ENCODE results near the gene VPS51.

VPS51 gene

GRCh38 chr11:65133724-65134123 is 37.7 kb downstream of the VPS51 start:
- no peak for DNase-seq (ENCODE audit: extremely low spot score)
- TF ChIP-seq FOXA1 (IDR thresholded peaks at IDR 0.05) = no peak
- no peak for TF ChIP-seq ARNT (IDR thresholded peaks at IDR 0.05)
- no peak for TF ChIP-seq HDGF (IDR thresholded peaks at IDR 0.05; ENCODE audit: borderline replicate concordance)
- no peak for TF ChIP-seq ELF4 (IDR thresholded peaks at IDR 0.05)
- TF ChIP-seq L3MBTL2 (conservative IDR thresholded peaks at IDR 0.05) = no peak
- no peak for TF ChIP-seq BHLHE40 (IDR thresholded peaks at IDR 0.05; ENCODE audit: borderline replicate concordance)
- TF ChIP-seq NFRKB (IDR thresholded peaks at IDR 0.05) = no peak
- no peak for TF ChIP-seq FOXK2 (IDR thresholded peaks at IDR 0.05)
- ChIA-PET POLR2A (interaction anchor here (0.8 to 4.0 kb wide), 6 partner anchors 10 to 50 kb away, joined by 4 to 56 read pairs (median 8); partner anchors contain the start of genes CAPN1, FAU, MRPL49 and TM7SF2), CTCF (no interaction called here)

- peak; percentile 84 for DNase-seq (ENCODE audit: extremely low spot score)
- ChIA-PET CTCF (interaction anchor here (0.9 to 1.0 kb wide), 3 partner anchors 22 to 286 kb away, joined by 3 to 5 read pairs (median 4); no protein-coding TSS in a partner anchor), POLR2A (interaction anchor here (0.6 to 4.0 kb wide), 37 partner anchors 9 to 373 kb away, joined by 3 to 56 read pairs (median 4); partner anchors contain the start of genes CAPN1, CDCA5, DPF2 and FAU)
- TF ChIP-seq BHLHE40 (IDR thresholded peaks at IDR 0.05; ENCODE audit: borderline replicate concordance) (peak; percentile 87), FOXM1 (IDR thresholded peaks at IDR 0.05; ENCODE audit: borderline replicate concordance) (peak; percentile 31; the same call in 1 of the 2 replicates), ELF4 (IDR thresholded peaks at IDR 0.05) (peak; percentile 36; the same call in 1 of the 2 replicates), ARNT (IDR thresholded peaks at IDR 0.05) (no peak), L3MBTL2 (conservative IDR thresholded peaks at IDR 0.05) (peak; percentile 34; the same call in 1 of the 2 replicates), HDGF (IDR thresholded peaks at IDR 0.05; ENCODE audit: borderline replicate concordance) (no peak)
These were observed 38.4 kb downstream of the VPS51 start, which contains the start of gene SYVN1 for GRCh38 chr11:65134240-65134951. Gene SYVN1, minus strand, starts transcription at chr11:65134519. Its CDS starts 918 bp downstream, at chr11:65133601.

GRCh38 chr11:65134952-65135632 is 39.1 kb downstream of the VPS51 start:
- ChIA-PET CTCF (interaction anchor here (0.9 to 1.0 kb wide), 3 partner anchors 22 to 287 kb away, joined by 3 to 5 read pairs (median 4); no protein-coding TSS in a partner anchor), POLR2A (interaction anchor here (0.6 to 4.0 kb wide), 34 partner anchors 10 to 372 kb away, joined by 3 to 56 read pairs (median 4); partner anchors contain the start of genes CAPN1, CDCA5, DPF2 and FAU)
- peak; percentile 92 for DNase-seq (ENCODE audit: extremely low spot score)
- TF ChIP-seq LEF1 (IDR thresholded peaks at IDR 0.05; ENCODE audit: borderline replicate concordance) = no peak
- peak; percentile 88 for TF ChIP-seq PKNOX1 (IDR thresholded peaks at IDR 0.05)
- no peak for TF ChIP-seq NFRKB (IDR thresholded peaks at IDR 0.05)
- TF ChIP-seq CTBP1 (IDR thresholded peaks at IDR 0.05; ENCODE audit: borderline replicate concordance) = no peak
- TF ChIP-seq HDGF (IDR thresholded peaks at IDR 0.05; ENCODE audit: borderline replicate concordance) = peak; percentile 84; the same call in 1 of the 2 replicates
- peak; percentile 73 for TF ChIP-seq L3MBTL2 (conservative IDR thresholded peaks at IDR 0.05)
- peak; percentile 27; the same call in 1 of the 2 replicates for TF ChIP-seq ELF4 (IDR thresholded peaks at IDR 0.05)
- no peak for TF ChIP-seq BHLHE40 (IDR thresholded peaks at IDR 0.05; ENCODE audit: borderline replicate concordance)

- DNase-seq (ENCODE audit: extremely low spot score) = no peak
- no peak for TF ChIP-seq PKNOX1 (IDR thresholded peaks at IDR 0.05)
- TF ChIP-seq SUZ12 (IDR thresholded peaks at IDR 0.05) = no peak
- no peak for TF ChIP-seq HDGF (IDR thresholded peaks at IDR 0.05; ENCODE audit: borderline replicate concordance)
- no peak for TF ChIP-seq LEF1 (IDR thresholded peaks at IDR 0.05; ENCODE audit: borderline replicate concordance)
- no peak for TF ChIP-seq ARNT (IDR thresholded peaks at IDR 0.05)
- no peak for TF ChIP-seq FOXM1 (IDR thresholded peaks at IDR 0.05; ENCODE audit: borderline replicate concordance)
- TF ChIP-seq FOXA1 (IDR thresholded peaks at IDR 0.05) = no peak
- no peak for TF ChIP-seq ELF4 (IDR thresholded peaks at IDR 0.05)
- no peak for TF ChIP-seq CTBP1 (IDR thresholded peaks at IDR 0.05; ENCODE audit: borderline replicate concordance)
- TF ChIP-seq NFRKB (IDR thresholded peaks at IDR 0.05) = no peak
- TF ChIP-seq L3MBTL2 (conservative IDR thresholded peaks at IDR 0.05) = no peak
- no peak for TF ChIP-seq BHLHE40 (IDR thresholded peaks at IDR 0.05; ENCODE audit: borderline replicate concordance)
- TF ChIP-seq TARDBP (IDR thresholded peaks at IDR 0.05) = no peak
- TF ChIP-seq ZNF384 (IDR thresholded peaks at IDR 0.05) = no peak
- POLR2A ChIA-PET = interaction anchor here (0.9 to 4.0 kb wide), 25 partner anchors 10 to 372 kb away, joined by 3 to 56 read pairs (median 4); partner anchors contain the start of genes CAPN1, CDCA5, DPF2 and FAU
- CTCF ChIA-PET = interaction anchor here (0.6 to 1.1 kb wide), 4 partner anchors 23 to 288 kb away, joined by 3 to 5 read pairs (median 4); no protein-coding TSS in a partner anchor
These were observed 39.7 kb downstream of the VPS51 start for GRCh38 chr11:65135633-65136145.

GRCh38 chr11:65136515-65137096 is 40.6 kb downstream of the VPS51 start:
- no peak for DNase-seq (ENCODE audit: extremely low spot score)
- no peak for TF ChIP-seq TARDBP (IDR thresholded peaks at IDR 0.05)
- CTCF ChIA-PET = interaction anchor here (0.6 to 1.1 kb wide), 2 partner anchors 26 to 114 kb away, joined by 3 to 4 read pairs; no protein-coding TSS in a partner anchor
- POLR2A ChIA-PET = interaction anchor here (0.5 to 4.0 kb wide), 8 partner anchors 8 to 90 kb away, joined by 3 to 56 read pairs (median 24); partner anchors contain the start of genes CAPN1, FAU, MRPL49 and TM7SF2

All from HEK293T (cell line).